GM12878 (cell line): Measurements from ENCODE around the gene RPUSD1. TPM values are rescaled to one million over a fixed set of nuclear protein-coding genes. Genes with fewer than 3 reads are reported as not detected.

Source experiments
- ATAC-seq: fragments of 200-7000 bp; cut with Tn5 transposase; 3 replicates; pipeline ENCODE4 v1.9.1; 2020; ENCODE audit warnings: mild to moderate bottlenecking, moderate library complexity
- BruUV-seq: library from RNA; stranded (reverse); fragments of 400-500 nt; replicated peaks from 2 replicates; lab custom pipeline; 2021; lab: Mats Ljungman, UMichigan
- CTCF ChIA-PET: fragments of 300-600 bp; sonication (Branson Sonifier 250); formaldehyde crosslinking; extraction: SDS; loops from one replicate; lab custom pipeline; 2021; ENCODE audit warnings: inconsistent platforms; lab: Yijun Ruan, JAX
- POLR2A ChIA-PET: fragments of 350-600 bp; formaldehyde crosslinking; extraction: SDS; loops from one replicate; lab custom pipeline; 2021; ENCODE audit warnings: inconsistent platforms; lab: Charles Lee
- RAD21 ChIA-PET: fragments of 300-600 bp; sonication (Branson Sonifier 250); formaldehyde crosslinking; loops from one replicate; lab custom pipeline; 2023; ENCODE audit warnings: antibody characterized with exemption; ENCODE audit not compliant: unreplicated experiment; lab: Charles Lee
- SMC1A ChIA-PET: fragments of 300-600 bp; sonication (Branson Sonifier 250); formaldehyde crosslinking; loops from one replicate; lab custom pipeline; 2023; ENCODE audit not compliant: unreplicated experiment, uncharacterized antibody; lab: Charles Lee
- DNase-seq: peaks from one replicate; pipeline ENCODE4 v3.0.0-alpha.2; 2011; ENCODE audit warnings: low read depth, low spot score
- FAIRE-seq: peaks from 3 replicates; lab custom pipeline; 2011; peaks lifted over from hg19 to GRCh38; lab: Jason Lieb, UNC
- H2AFZ ChIP-seq: 2 replicates; pipeline ENCODE4 v1.6.0; 2011; ENCODE audit warnings: low read depth, low read length, control low read depth; ENCODE audit not compliant: control insufficient read depth
- H3K27ac ChIP-seq: 2 replicates; pipeline ENCODE4 v1.5.1; 2011; ENCODE audit warnings: control low read depth; ENCODE audit not compliant: control insufficient read depth, insufficient read depth
- H3K27me3 ChIP-seq, 2 experiments: replicated peaks in 1 of 2; 2 replicates each; pipeline versions ENCODE4 v1.6.0 to v1.6.1; 2011; ENCODE audit warnings: low read length in 1 of 2; ENCODE audit not compliant: control insufficient read depth in 2 of 2, insufficient read depth in 2 of 2
- H3K36me3 ChIP-seq, 2 experiments: 2 replicates each; pipeline ENCODE4 v1.5.1; 2011; ENCODE audit warnings: low read length in 1 of 2; ENCODE audit not compliant: control insufficient read depth in 2 of 2, insufficient read depth in 2 of 2
- H3K4me1 ChIP-seq: 2 replicates; pipeline ENCODE4 v1.6.1; 2011; ENCODE audit warnings: mild to moderate bottlenecking, low read length, moderate library complexity, mixed read lengths; ENCODE audit not compliant: control insufficient read depth, insufficient read depth
- H3K4me2 ChIP-seq: 2 replicates; pipeline ENCODE4 v1.6.0; 2011; ENCODE audit warnings: control low read depth; ENCODE audit not compliant: control insufficient read depth, insufficient read depth
- H3K4me3 ChIP-seq: fragments of 200-600 bp; sonication (generic); 2 replicates; pipeline ENCODE4 v1.5.1; 2016
- H3K79me2 ChIP-seq: 2 replicates; pipeline ENCODE4 v1.6.0; 2011; ENCODE audit warnings: low read length; ENCODE audit not compliant: control insufficient read depth, insufficient read depth
- H3K9ac ChIP-seq: 2 replicates; pipeline ENCODE4 v1.8.0; 2011; ENCODE audit warnings: low read length, control low read depth, mixed read lengths; ENCODE audit not compliant: control insufficient read depth, insufficient read depth
- H3K9me3 ChIP-seq: replicated peaks from 3 replicates; pipeline ENCODE4 v1.5.1; 2011; ENCODE audit warnings: mild to moderate bottlenecking, low read length; ENCODE audit not compliant: control insufficient read depth, insufficient read depth
- H4K20me1 ChIP-seq: 2 replicates; pipeline ENCODE4 v1.6.0; 2011; ENCODE audit not compliant: control insufficient read depth, insufficient read depth
- CEBPB ChIP-seq, 2 experiments: fragments of 150-350 bp in 1 of 2; IDR thresholded peaks; 2 replicates each; pipeline ENCODE4 v1.6.1; 2012 to 2014; ENCODE audit warnings: low read depth in 2 of 2, low read length in 2 of 2, borderline replicate concordance in 1 of 2, inconsistent platforms in 1 of 2
- GATAD2B ChIP-seq: fragments of 450-650 bp; conservative IDR thresholded peaks from 2 replicates; pipeline ENCODE4 v1.6.1; 2017; ENCODE audit warnings: low read depth, mild to moderate bottlenecking, moderate library complexity
- HCFC1 ChIP-seq: fragments of 150-350 bp; IDR thresholded peaks from 2 replicates; pipeline ENCODE4 v1.6.1; 2014; ENCODE audit warnings: low read length
- HDAC6 ChIP-seq: fragments of 200-600 bp; sonication (generic); IDR thresholded peaks from one replicate; pipeline ENCODE4 v1.8.0; 2017; ENCODE audit warnings: antibody characterized with exemption; ENCODE audit not compliant: unreplicated experiment
- IKZF1 ChIP-seq: fragments of 450-650 bp; conservative IDR thresholded peaks from 2 replicates; pipeline ENCODE4 v1.6.1; 2017; ENCODE audit warnings: antibody characterized with exemption, mild to moderate bottlenecking
- RELA ChIP-seq: fragments of 450-650 bp; IDR thresholded peaks from 2 replicates; pipeline ENCODE4 v1.8.0; 2014; ENCODE audit warnings: borderline replicate concordance; ENCODE audit not compliant: partially characterized antibody
- RUNX3 ChIP-seq: IDR thresholded peaks from 2 replicates; pipeline ENCODE4 v1.6.1; 2012; ENCODE audit warnings: low read length, inconsistent platforms
- ZBED1 ChIP-seq: IDR thresholded peaks from 2 replicates; pipeline ENCODE4 v1.6.1; 2016; ENCODE audit warnings: borderline replicate concordance
- ZNF207 ChIP-seq: fragments of 450-650 bp; IDR thresholded peaks from 2 replicates; pipeline ENCODE4 v1.6.1; 2014; ENCODE audit warnings: antibody characterized with exemption, mild to moderate bottlenecking, borderline replicate concordance
- WGBS: methylation state at CpG from one replicate; pipeline ENCODE4 v1.1.6; 2016; ENCODE audit warnings: low lambda C conversion rate; ENCODE audit not compliant: insufficient replicate concordance, insufficient coverage; ENCODE audit errors: missing lambda C conversion rate; 5-methylcytosine and 5-hydroxymethylcytosine counted together
- in situ Hi-C: fragments of 300-500 bp; cut with MboI; formaldehyde crosslinking; loops from 9 replicates; pipeline ENCODE4 v1.14.3; 2018; ENCODE audit warnings: mixed read lengths
- intact Hi-C: fragments of 100-400 bp; cut with micrococcal nuclease; formaldehyde crosslinking; loops from one replicate; pipeline ENCODE4 v1.14.2; 2022; ENCODE audit not compliant: unreplicated experiment
- polyA plus RNA-seq, 11 experiments: library from polyadenylated mRNA; depleted of rRNA in 4 of 11; unstranded in 6 of 11; stranded (reverse) in 5 of 11; fragments of >200 nt; fragmentation: Nextera tagmentation in 4 of 11; fragmentation: Illumina TruSeq in 1 of 11; extraction: Ambion mirVana in 4 of 11; extraction: Trizol in 1 of 11; gene quantifications; 1 replicate in 1 of 11; 2 replicates in 10 of 11; pipeline versions ENCODE4 v1.2.1 to v1.2.3, GENCODE V29; 2011 to 2016; ENCODE audit warnings: inconsistent platforms in 2 of 11, missing spikeins in 2 of 11, low read depth in 1 of 11
- total RNA-seq, 4 experiments: library from RNA; depleted of rRNA in 3 of 4; stranded (reverse); fragments of >200 nt in 3 of 4; fragmentation: Illumina TruSeq in 1 of 4; extraction: Trizol in 1 of 4; gene quantifications; 2 replicates each; pipeline versions ENCODE4 v1.2.1 to v1.2.3, GENCODE V29; 2013 to 2021
- TF ChIP-seq, protein P1 (sequence below): fragments of 150-350 bp; IDR thresholded peaks from 2 replicates; pipeline ENCODE4 v1.6.1; 2016; ENCODE audit warnings: low read depth, low read length
- TF ChIP-seq, protein P2 (sequence below): fragments of 450-650 bp; IDR thresholded peaks from 2 replicates; pipeline ENCODE4 v1.6.1; 2014; ENCODE audit warnings: mild to moderate bottlenecking

The RPUSD1 gene
- total and polyA plus RNA-seq, 10 of the 15 experiments (the other 5 are each of a cell fraction or from before 2014, with no cell fraction given), result 0.55 to 49.9 (median 21.1) TPM

GRCh38 chr16:765488-765865 lies 22.7 kb downstream of the RPUSD1 start:
- 79% methylated on average over 29 of the region's 29 CpGs for WGBS
- no peak for ATAC-seq
- no peak overlapping the region for H3K4me3 ChIP-seq

More at GRCh38 chr16:765488-765865, 22.7 kb downstream of the RPUSD1 start:
- in situ Hi-C loops (no loop called here), intact Hi-C loops (no loop called here)
- H3K9ac ChIP-seq, result no peak overlapping the region
- H3K9me3 ChIP-seq, result no peaks in the 10 kb centered on the region
- no TSS peak for BruUV-seq
- POLR2A ChIA-PET, result no interaction called here
- no peaks in the 10 kb centered on the region for H3K4me1 ChIP-seq
- H2AFZ ChIP-seq, result no peak overlapping the region
- H3K79me2 ChIP-seq, result no peaks in the 10 kb centered on the region
- CTCF ChIA-PET, result no interaction called here
- TF ChIP-seq GATAD2B (no peak), ZBED1 (no peak), HCFC1 (no peak), IKZF1 (no peak), CEBPB (IDR thresholded peaks at IDR 0.05; ENCODE audit: borderline replicate concordance in 1 of 2, low read depth in 2 of 2, low read length in 2 of 2) (no peak), HDAC6 (no peak), ZNF207 (no peak), RELA (no peak), RUNX3 (no peak)
- TF ChIP-seq, protein P1, sequence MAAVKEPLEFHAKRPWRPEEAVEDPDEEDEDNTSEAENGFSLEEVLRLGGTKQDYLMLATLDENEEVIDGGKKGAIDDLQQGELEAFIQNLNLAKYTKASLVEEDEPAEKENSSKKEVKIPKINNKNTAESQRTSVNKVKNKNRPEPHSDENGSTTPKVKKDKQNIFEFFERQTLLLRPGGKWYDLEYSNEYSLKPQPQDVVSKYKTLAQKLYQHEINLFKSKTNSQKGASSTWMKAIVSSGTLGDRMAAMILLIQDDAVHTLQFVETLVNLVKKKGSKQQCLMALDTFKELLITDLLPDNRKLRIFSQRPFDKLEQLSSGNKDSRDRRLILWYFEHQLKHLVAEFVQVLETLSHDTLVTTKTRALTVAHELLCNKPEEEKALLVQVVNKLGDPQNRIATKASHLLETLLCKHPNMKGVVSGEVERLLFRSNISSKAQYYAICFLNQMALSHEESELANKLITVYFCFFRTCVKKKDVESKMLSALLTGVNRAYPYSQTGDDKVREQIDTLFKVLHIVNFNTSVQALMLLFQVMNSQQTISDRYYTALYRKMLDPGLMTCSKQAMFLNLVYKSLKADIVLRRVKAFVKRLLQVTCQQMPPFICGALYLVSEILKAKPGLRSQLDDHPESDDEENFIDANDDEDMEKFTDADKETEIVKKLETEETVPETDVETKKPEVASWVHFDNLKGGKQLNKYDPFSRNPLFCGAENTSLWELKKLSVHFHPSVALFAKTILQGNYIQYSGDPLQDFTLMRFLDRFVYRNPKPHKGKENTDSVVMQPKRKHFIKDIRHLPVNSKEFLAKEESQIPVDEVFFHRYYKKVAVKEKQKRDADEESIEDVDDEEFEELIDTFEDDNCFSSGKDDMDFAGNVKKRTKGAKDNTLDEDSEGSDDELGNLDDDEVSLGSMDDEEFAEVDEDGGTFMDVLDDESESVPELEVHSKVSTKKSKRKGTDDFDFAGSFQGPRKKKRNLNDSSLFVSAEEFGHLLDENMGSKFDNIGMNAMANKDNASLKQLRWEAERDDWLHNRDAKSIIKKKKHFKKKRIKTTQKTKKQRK, result no peak
- TF ChIP-seq, protein P2, sequence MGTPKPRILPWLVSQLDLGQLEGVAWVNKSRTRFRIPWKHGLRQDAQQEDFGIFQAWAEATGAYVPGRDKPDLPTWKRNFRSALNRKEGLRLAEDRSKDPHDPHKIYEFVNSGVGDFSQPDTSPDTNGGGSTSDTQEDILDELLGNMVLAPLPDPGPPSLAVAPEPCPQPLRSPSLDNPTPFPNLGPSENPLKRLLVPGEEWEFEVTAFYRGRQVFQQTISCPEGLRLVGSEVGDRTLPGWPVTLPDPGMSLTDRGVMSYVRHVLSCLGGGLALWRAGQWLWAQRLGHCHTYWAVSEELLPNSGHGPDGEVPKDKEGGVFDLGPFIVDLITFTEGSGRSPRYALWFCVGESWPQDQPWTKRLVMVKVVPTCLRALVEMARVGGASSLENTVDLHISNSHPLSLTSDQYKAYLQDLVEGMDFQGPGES, result no peak
- no peak for FAIRE-seq
- H3K27me3 ChIP-seq, result no peaks in the 10 kb centered on the region
- no peaks in the 10 kb centered on the region for H3K36me3 ChIP-seq
- no peak for DNase-seq
- H4K20me1 ChIP-seq, result no peaks in the 10 kb centered on the region
- RAD21 ChIA-PET, result no interaction called here
- SMC1A ChIA-PET, result no interaction called here
- H3K4me2 ChIP-seq, result no peak overlapping the region
- no peak overlapping the region for H3K27ac ChIP-seq
